ENCODE results near the gene PEX11G.

DNA sequence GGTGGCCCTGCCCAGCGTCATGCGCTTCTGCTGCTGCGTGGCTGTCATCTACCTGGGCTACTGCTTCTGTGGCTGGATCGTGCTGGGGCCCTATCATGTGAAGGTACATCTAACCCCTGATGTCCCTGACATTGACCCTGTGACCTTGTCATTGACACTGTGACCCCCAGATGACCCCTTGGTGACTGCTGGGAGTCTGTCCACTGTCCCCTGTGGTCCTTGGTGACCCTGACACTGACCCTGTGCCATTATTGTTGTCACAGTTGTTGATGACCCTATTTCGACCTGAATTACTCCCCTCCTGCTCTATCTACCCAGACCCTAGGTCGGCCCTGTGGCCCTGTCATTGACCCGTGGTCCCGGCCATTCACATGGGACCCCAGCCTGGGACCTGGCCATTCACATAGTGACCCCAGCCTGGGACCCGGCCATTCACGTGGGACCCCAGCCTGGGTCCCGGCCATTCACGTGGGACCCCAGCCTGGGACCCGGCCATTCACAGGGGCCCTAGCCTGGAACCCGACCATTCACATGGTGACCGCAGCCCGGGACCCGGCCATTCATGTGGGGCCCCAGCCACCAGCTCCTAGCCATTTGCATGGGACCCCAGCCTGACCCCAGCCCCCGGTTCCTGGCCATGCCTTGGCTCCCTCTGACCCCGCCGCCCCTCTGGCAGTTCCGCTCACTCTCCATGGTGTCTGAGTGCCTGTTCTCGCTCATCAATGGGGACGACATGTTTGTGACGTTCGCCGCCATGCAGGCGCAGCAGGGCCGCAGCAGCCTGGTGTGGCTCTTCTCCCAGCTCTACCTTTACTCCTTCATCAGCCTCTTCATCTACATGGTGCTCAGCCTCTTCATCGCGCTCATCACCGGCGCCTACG lies 41.0 kb upstream of the PEX11G start:
- TF ChIP-seq, protein P1, sequence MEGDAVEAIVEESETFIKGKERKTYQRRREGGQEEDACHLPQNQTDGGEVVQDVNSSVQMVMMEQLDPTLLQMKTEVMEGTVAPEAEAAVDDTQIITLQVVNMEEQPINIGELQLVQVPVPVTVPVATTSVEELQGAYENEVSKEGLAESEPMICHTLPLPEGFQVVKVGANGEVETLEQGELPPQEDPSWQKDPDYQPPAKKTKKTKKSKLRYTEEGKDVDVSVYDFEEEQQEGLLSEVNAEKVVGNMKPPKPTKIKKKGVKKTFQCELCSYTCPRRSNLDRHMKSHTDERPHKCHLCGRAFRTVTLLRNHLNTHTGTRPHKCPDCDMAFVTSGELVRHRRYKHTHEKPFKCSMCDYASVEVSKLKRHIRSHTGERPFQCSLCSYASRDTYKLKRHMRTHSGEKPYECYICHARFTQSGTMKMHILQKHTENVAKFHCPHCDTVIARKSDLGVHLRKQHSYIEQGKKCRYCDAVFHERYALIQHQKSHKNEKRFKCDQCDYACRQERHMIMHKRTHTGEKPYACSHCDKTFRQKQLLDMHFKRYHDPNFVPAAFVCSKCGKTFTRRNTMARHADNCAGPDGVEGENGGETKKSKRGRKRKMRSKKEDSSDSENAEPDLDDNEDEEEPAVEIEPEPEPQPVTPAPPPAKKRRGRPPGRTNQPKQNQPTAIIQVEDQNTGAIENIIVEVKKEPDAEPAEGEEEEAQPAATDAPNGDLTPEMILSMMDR (conservative IDR thresholded peaks at IDR 0.05 in 1 of 2, IDR thresholded peaks at IDR 0.05 in 1 of 2; ENCODE audit: extremely low read depth in 1 of 2, insufficient read depth in 1 of 2, low read depth in 1 of 2, low read length in 2 of 2) = no peak
- TF ChIP-seq EZH2 (IDR thresholded peaks at IDR 0.05; ENCODE audit: borderline replicate concordance, low read length) = no peak

All from mammary epithelial cell (primary cell).